ENCODE data around the gene MMP17.

DNA sequence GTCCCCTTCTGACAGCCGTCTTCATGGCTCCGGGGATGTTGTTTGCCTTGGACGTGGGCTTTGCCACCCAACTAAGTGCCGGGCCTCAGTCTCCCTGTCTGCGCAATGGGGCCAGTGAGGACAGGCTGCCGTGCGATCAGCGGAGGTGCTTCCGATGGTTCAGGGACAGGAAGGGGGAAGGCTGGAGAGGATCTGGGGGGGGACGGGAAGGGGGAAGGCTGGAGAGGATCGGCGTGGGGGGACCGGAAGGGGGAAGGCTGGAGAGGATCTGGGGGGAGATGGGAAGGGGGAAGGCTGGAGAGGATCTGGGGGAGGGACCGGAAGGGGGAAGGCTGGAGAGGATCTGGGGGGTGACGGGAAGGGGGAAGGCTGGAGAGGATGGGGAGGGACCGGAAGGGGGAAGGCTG, 3.4 kb downstream of the MMP17 start:
- TF ChIP-seq EP300 (IDR thresholded peaks at IDR 0.05) (no peak), POLR2AphosphoS5 (IDR thresholded peaks at IDR 0.05) (no peak), POLR2A (IDR thresholded peaks at IDR 0.05) (no peak)
- TF ChIP-seq, protein P1, sequence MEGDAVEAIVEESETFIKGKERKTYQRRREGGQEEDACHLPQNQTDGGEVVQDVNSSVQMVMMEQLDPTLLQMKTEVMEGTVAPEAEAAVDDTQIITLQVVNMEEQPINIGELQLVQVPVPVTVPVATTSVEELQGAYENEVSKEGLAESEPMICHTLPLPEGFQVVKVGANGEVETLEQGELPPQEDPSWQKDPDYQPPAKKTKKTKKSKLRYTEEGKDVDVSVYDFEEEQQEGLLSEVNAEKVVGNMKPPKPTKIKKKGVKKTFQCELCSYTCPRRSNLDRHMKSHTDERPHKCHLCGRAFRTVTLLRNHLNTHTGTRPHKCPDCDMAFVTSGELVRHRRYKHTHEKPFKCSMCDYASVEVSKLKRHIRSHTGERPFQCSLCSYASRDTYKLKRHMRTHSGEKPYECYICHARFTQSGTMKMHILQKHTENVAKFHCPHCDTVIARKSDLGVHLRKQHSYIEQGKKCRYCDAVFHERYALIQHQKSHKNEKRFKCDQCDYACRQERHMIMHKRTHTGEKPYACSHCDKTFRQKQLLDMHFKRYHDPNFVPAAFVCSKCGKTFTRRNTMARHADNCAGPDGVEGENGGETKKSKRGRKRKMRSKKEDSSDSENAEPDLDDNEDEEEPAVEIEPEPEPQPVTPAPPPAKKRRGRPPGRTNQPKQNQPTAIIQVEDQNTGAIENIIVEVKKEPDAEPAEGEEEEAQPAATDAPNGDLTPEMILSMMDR (IDR thresholded peaks at IDR 0.05) = no peak
